Measurements from ENCODE around the gene FADD.

GRCh38 chr11:70233511-70233934 is 30.4 kb downstream of the FADD start:
- TF ChIP-seq CTCF (IDR thresholded peaks at IDR 0.05) (no peak), POLR2A (IDR thresholded peaks at IDR 0.05) (no peak)

All from lower leg skin (tissue), 3 donors.